Epithelial cell of proximal tubule (primary cell): ENCODE measurements around the gene PRDM8. TPM values are rescaled to one million over a fixed set of nuclear protein-coding genes. Genes with fewer than 3 reads are reported as not detected.
"Not testable (repeated sequence)": the region's sequence is repeated elsewhere in the genome, so short reads cannot be mapped to it uniquely, and the experiment has no call there.

Source experiments
- DNase-seq: peaks from one replicate; pipeline ENCODE4 v3.0.0-alpha.2; 2011; ENCODE audit warnings: low read depth
- H3K4me3 ChIP-seq: 2 replicates; pipeline ENCODE4 v1.5.1; 2011; ENCODE audit warnings: low read depth, mild to moderate bottlenecking, low read length
- CTCF ChIP-seq: conservative IDR thresholded peaks from 2 replicates; pipeline ENCODE4 v1.5.1; 2012; ENCODE audit warnings: low read depth, mild to moderate bottlenecking, low read length
- total RNA-seq: library from RNA; depleted of rRNA; stranded (reverse); fragments of >200 nt; gene quantifications from 2 replicates; pipeline ENCODE4 v1.2.3, GENCODE V29; 2015

Gene PRDM8
- total RNA-seq, 1 donor from 2014 or later = 3.7 TPM

GRCh38 chr4:80173401-80173800 lies 23.9 kb upstream of the PRDM8 start:
- peak; percentile 61 for DNase-seq
- H3K4me3 ChIP-seq = no peak overlapping the region
- no peak for TF ChIP-seq CTCF

GRCh38 chr4:80173841-80174240 lies 23.5 kb upstream of the PRDM8 start:
- no peak overlapping the region for H3K4me3 ChIP-seq
- DNase-seq = no peak
- no peak for TF ChIP-seq CTCF

DNA sequence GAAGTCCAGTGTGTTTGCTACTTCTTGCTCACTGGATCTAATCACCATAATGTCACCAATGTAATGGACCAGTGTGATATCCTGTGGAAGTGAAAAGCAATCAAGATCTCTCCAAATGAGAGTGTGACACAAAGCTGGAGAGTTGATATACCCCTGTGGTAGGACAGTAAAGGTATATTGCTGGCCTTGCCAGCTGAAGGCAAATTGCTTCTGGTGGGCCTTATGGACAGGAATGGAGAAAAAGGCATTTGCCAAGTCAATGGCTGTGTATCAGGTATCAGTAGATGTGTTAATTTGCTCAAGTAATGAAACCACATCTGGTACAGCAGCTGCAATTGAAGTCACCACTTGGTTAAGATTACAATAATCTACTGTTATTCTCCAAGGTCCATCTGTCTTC lies 19.5 kb upstream of the PRDM8 start:
- H3K4me3 ChIP-seq, DNase-seq: not testable (repeated sequence)

DNA sequence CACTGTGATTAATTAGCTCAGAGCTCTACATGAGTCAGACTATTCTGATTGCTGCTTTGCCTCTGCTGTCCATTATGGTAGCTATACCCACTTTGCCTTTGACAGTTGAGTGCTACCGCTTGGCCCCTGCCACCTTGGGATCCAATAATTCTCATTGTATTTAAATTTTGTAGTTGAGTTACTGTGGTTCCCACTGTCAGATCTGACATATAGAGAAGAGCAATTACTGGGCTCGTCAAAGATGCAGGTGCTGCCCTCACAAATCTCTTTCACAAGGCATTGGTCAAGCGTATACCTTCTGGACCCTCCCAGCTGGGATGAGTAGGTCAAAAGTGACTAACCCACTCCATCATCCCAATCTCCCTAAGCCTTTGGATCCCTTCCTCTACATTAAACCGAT lies 18.3 kb upstream of the PRDM8 start:
- no peak overlapping the region for H3K4me3 ChIP-seq
- DNase-seq = no peak
- TF ChIP-seq CTCF = no peak

GRCh38 chr4:80179637-80180161 lies 17.6 kb upstream of the PRDM8 start:
- H3K4me3 ChIP-seq = no peak overlapping the region
- no peak for TF ChIP-seq CTCF
- DNase-seq = no peak

- DNase-seq = no peak
Observed at GRCh38 chr4:80180743-80181142, 16.6 kb upstream of the PRDM8 start.

DNA sequence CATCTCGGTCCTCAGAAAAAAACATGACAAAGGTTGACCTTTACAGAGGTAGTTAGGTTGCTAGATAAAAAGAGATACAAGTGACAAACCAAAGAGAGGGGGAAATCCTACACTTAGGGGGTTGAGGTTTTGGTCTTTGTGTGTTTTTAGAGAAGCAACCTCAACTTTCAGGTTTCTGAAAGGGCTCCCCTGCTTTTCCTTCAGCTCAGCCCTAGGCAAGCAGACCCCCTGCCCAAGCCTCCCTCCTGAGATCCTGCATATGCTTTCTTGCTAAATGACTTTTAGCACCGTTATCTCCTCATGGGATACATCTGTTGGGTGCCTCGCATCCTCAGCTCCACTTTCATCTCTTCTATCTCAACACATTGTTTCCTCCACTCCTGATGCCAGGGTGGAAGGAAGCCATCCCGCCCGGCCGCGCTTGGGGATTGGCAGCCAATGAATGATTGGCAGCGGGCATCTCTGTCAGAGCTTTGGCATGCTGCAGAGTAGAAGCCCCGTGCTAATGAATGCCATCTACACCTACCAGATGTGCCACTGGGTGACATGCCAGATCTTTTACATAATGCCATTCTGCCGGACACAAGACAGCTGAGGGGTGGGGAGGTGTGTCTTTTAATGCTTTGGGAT lies 15.0 kb upstream of the PRDM8 start:
- no peak for TF ChIP-seq CTCF
- no peak for DNase-seq
- H3K4me3 ChIP-seq = no peak overlapping the region

More at GRCh38 chr4:80180743-80181142, 16.6 kb upstream of the PRDM8 start:
- H3K4me3 ChIP-seq = no peak overlapping the region
- TF ChIP-seq CTCF = no peak
